GDM1 (cell line): ENCODE data around the gene GSK3B.
"Not testable (repeated sequence)": the region's sequence is repeated elsewhere in the genome, so short reads cannot be mapped to it uniquely, and the experiment has no call there.

ENCODE experiments used
- DNase-seq: peaks from one replicate; lab custom pipeline; 2025; lab: John Stamatoyannopoulos, UW

GSK3B gene

GRCh38 chr3:120005741-120006140, 88.5 kb downstream of the GSK3B start:
- not testable (repeated sequence) for DNase-seq

- DNase-seq, result not testable (repeated sequence)
Measured at GRCh38 chr3:120004008-120004498, 90.2 kb downstream of the GSK3B start.

GRCh38 chr3:119998166-119998565, 96.1 kb downstream of the GSK3B start:
- DNase-seq, result no peak

- no peak for DNase-seq
Measured at GRCh38 chr3:119990888-119991287, 103.4 kb downstream of the GSK3B start.

GRCh38 chr3:119989981-119990655, 104.1 kb downstream of the GSK3B start:
- no peak for DNase-seq

- not testable (repeated sequence) for DNase-seq
Measured at GRCh38 chr3:119986812-119987211, 107.4 kb downstream of the GSK3B start.

- DNase-seq, result no peak
Measured at GRCh38 chr3:119981386-119981785, 112.9 kb downstream of the GSK3B start.

- DNase-seq, result no peak
Measured at GRCh38 chr3:119978554-119979208, 115.6 kb downstream of the GSK3B start.

- no peak for DNase-seq
Measured at GRCh38 chr3:119977353-119977752, 116.9 kb downstream of the GSK3B start.

GRCh38 chr3:119976214-119976613, 118.0 kb downstream of the GSK3B start:
- DNase-seq, result no peak

- no peak for DNase-seq
Measured at GRCh38 chr3:119974656-119975055, 119.6 kb downstream of the GSK3B start.

GRCh38 chr3:119973018-119973646, 121.1 kb downstream of the GSK3B start:
- DNase-seq, result no peak

- DNase-seq, result no peak
Measured at GRCh38 chr3:119969759-119970158, 124.5 kb downstream of the GSK3B start.

GRCh38 chr3:119967353-119968006, 126.8 kb downstream of the GSK3B start:
- DNase-seq, result no peak

GRCh38 chr3:119965692-119966091, 128.6 kb downstream of the GSK3B start:
- DNase-seq, result no peak

GRCh38 chr3:119964294-119964693, 130.0 kb downstream of the GSK3B start:
- DNase-seq, result no peak

- DNase-seq, result no peak
Measured at GRCh38 chr3:119955972-119956371, 138.3 kb downstream of the GSK3B start.

- no peak for DNase-seq
Measured at GRCh38 chr3:119950666-119951325, 143.5 kb downstream of the GSK3B start.

GRCh38 chr3:119945291-119945690, 149.0 kb downstream of the GSK3B start:
- DNase-seq, result no peak

GRCh38 chr3:119944091-119944490, 150.2 kb downstream of the GSK3B start:
- DNase-seq, result no peak

GRCh38 chr3:119939077-119939476, 155.2 kb downstream of the GSK3B start:
- DNase-seq, result no peak

GRCh38 chr3:119937229-119937628, 157.0 kb downstream of the GSK3B start:
- peak; percentile 7 for DNase-seq
